ENCODE measurements around the gene SLC27A5. TPM values are rescaled to one million over a fixed set of nuclear protein-coding genes. Genes with fewer than 3 reads are reported as not detected.

The SLC27A5 gene
- total and polyA plus RNA-seq, 10 donors = 6.0 to 26.8 (median 8.6) TPM

GRCh38 chr19:58555369-58555885 lies 43.6 kb upstream of the SLC27A5 start:
- Histone ChIP-seq H3K4me3 (peak overlapping the region; percentile 4 to 90 (median 72)), H3K4me1 (peaks cover 36 to 69% (median 58%) of the 10 kb centered on the region in 6 donors), H3K36me3 (peaks cover 0 to 55% (median 47%) of the 10 kb centered on the region in 6 donors), H3K9me3 (no peaks in the 10 kb centered on the region), H3K27ac (peak overlapping the region; percentile 95 to 100 (median 97)), H3K27me3 (replicated peaks in 1 of 7) (no peaks in the 10 kb centered on the region)
- TF ChIP-seq POLR2A (IDR thresholded peaks at IDR 0.05) = no peak
- TF ChIP-seq POLR2AphosphoS5 (IDR thresholded peaks at IDR 0.05) = no peak
- TF ChIP-seq, protein P1, sequence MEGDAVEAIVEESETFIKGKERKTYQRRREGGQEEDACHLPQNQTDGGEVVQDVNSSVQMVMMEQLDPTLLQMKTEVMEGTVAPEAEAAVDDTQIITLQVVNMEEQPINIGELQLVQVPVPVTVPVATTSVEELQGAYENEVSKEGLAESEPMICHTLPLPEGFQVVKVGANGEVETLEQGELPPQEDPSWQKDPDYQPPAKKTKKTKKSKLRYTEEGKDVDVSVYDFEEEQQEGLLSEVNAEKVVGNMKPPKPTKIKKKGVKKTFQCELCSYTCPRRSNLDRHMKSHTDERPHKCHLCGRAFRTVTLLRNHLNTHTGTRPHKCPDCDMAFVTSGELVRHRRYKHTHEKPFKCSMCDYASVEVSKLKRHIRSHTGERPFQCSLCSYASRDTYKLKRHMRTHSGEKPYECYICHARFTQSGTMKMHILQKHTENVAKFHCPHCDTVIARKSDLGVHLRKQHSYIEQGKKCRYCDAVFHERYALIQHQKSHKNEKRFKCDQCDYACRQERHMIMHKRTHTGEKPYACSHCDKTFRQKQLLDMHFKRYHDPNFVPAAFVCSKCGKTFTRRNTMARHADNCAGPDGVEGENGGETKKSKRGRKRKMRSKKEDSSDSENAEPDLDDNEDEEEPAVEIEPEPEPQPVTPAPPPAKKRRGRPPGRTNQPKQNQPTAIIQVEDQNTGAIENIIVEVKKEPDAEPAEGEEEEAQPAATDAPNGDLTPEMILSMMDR (IDR thresholded peaks at IDR 0.05 in 8 of 11, conservative IDR thresholded peaks at IDR 0.05 in 3 of 11) = no peak
- no peak for DNase-seq
- WGBS, 5 donors = 39 to 52% (median 47%) methylated on average over 4 of the region's 4 CpGs
- intact Hi-C loops (cut with DNase I; ENCODE audit: low total_unique reads) = no loop called here

GRCh38 chr19:58554494-58555368 lies 42.9 kb upstream of the SLC27A5 start, which contains the start of gene CHMP2A:
TSS of gene CHMP2A (minus strand) at chr19:58555105. CDS start at chr19:58554212, 893 bp downstream.
- H3K36me3 ChIP-seq = peaks cover 3 to 62% (median 54%) of the 10 kb centered on the region in 6 donors
- no peaks in the 10 kb centered on the region for H3K9me3 ChIP-seq
- intact Hi-C loops (cut with DNase I; ENCODE audit: low total_unique reads) = no loop called here
- peak within 1 kb of the TSS; percentile 95 to 100 (median 98) for H3K27ac ChIP-seq
- H3K4me1 ChIP-seq = peaks cover 34 to 62% (median 51%) of the 10 kb centered on the region in 6 donors
- H3K4me3 ChIP-seq = peak within 1 kb of the TSS; percentile 62 to 90 (median 72)
- 1% methylated on average over 33 to 69 of the region's 69 CpGs for WGBS, 5 donors
- no peaks in the 10 kb centered on the region for H3K27me3 ChIP-seq (replicated peaks in 1 of 7)
- peak; percentile 100 for DNase-seq
- TF ChIP-seq, protein P1 (IDR thresholded peaks at IDR 0.05 in 8 of 11, conservative IDR thresholded peaks at IDR 0.05 in 3 of 11) = peak in 1 of 11 experiments; percentile 18
- TF ChIP-seq POLR2A (IDR thresholded peaks at IDR 0.05) = peak in 2 of 3 donors; percentile 29 to 34
- peak; percentile 94 to 97 (median 96) for TF ChIP-seq POLR2AphosphoS5 (IDR thresholded peaks at IDR 0.05)

GRCh38 chr19:58553799-58554493 lies 42.2 kb upstream of the SLC27A5 start:
- Histone ChIP-seq H3K9me3 (no peaks in the 10 kb centered on the region), H3K36me3 (peaks cover 10 to 70% (median 62%) of the 10 kb centered on the region in 6 donors), H3K4me1 (peaks cover 32 to 64% (median 46%) of the 10 kb centered on the region in 6 donors), H3K27ac (peak overlapping the region; percentile 95 to 100 (median 97)), H3K27me3 (replicated peaks in 1 of 7) (no peaks in the 10 kb centered on the region), H3K4me3 (peak overlapping the region; percentile 62 to 90 (median 72))
- intact Hi-C loops (cut with DNase I; ENCODE audit: low total_unique reads) = no loop called here
- TF ChIP-seq POLR2A (IDR thresholded peaks at IDR 0.05) (no peak), POLR2AphosphoS5 (IDR thresholded peaks at IDR 0.05) (peak in 1 of 3 donors; percentile 37)
- peak; percentile 78 for DNase-seq
- 38 to 59% (median 50%) methylated on average over 18 of the region's 18 CpGs for WGBS, 5 donors

- 91 to 95% (median 92%) methylated on average over 2 of the region's 2 CpGs for WGBS, 5 donors
- peaks cover 14 to 83% (median 75%) of the 10 kb centered on the region in 6 donors for H3K36me3 ChIP-seq
- no peak overlapping the region for H3K27ac ChIP-seq
- no peaks in the 10 kb centered on the region for H3K27me3 ChIP-seq (replicated peaks in 1 of 7)
- TF ChIP-seq, protein P1 (IDR thresholded peaks at IDR 0.05 in 8 of 11, conservative IDR thresholded peaks at IDR 0.05 in 3 of 11) = no peak
- TF ChIP-seq POLR2AphosphoS5 (IDR thresholded peaks at IDR 0.05) (no peak), POLR2A (IDR thresholded peaks at IDR 0.05) (no peak)
- intact Hi-C loops (cut with DNase I; ENCODE audit: low total_unique reads) = no loop called here
- peaks cover 32 to 73% (median 47%) of the 10 kb centered on the region in 6 donors for H3K4me1 ChIP-seq
- no peak overlapping the region for H3K4me3 ChIP-seq
- DNase-seq = no peak
- no peaks in the 10 kb centered on the region for H3K9me3 ChIP-seq
Measured at GRCh38 chr19:58552655-58553054, 40.9 kb upstream of the SLC27A5 start.
